GM23338 (cell line): ENCODE results near the gene THSD7A.

Experiments
- CTCF ChIP-seq, 2 experiments: fragments of 200-600 bp in 1 of 2; sonication (generic) in 1 of 2; conservative IDR thresholded peaks; 2 replicates each; pipeline versions ENCODE4 v1.5.1 to v1.6.1; 2016 to 2017; ENCODE audit warnings: antibody characterized with exemption in 2 of 2, low read depth in 2 of 2, mild to moderate bottlenecking in 2 of 2, moderate library complexity in 1 of 2
- EZH2 ChIP-seq: fragments of 200-600 bp; sonication (generic); IDR thresholded peaks from one replicate; pipeline ENCODE4 v1.8.0; 2017; ENCODE audit warnings: antibody characterized with exemption, mild to moderate bottlenecking, low read depth; ENCODE audit not compliant: unreplicated experiment
- JUNB ChIP-seq: IDR thresholded peaks from one replicate; pipeline ENCODE4 v1.6.1; 2016; ENCODE audit warnings: antibody characterized with exemption; ENCODE audit not compliant: unreplicated experiment
- POLR2AphosphoS5 ChIP-seq: IDR thresholded peaks from 2 replicates; pipeline ENCODE4 v1.6.1; 2016; ENCODE audit warnings: antibody characterized with exemption, low read depth
- ZNF114 ChIP-seq: fragments of 250-450 bp; sonication (Bioruptor Pico); IDR thresholded peaks from 2 replicates; pipeline ENCODE4 v1.5.0; 2020; ENCODE audit warnings: mild to moderate bottlenecking, moderate library complexity

GRCh38 chr7:11625669-11626068 lies 206.3 kb downstream of the THSD7A start:
- TF ChIP-seq CTCF (conservative IDR thresholded peaks at IDR 0.05; ENCODE audit: low read depth in 2 of 2), result no peak
- no peak for TF ChIP-seq POLR2AphosphoS5
- no peak for TF ChIP-seq JUNB
- TF ChIP-seq ZNF114, result no peak
- TF ChIP-seq EZH2, result no peak
